K562 (cell line): Measurements from ENCODE around the gene KLHL25. TPM values are rescaled to one million over a fixed set of nuclear protein-coding genes. Genes with fewer than 3 reads are reported as not detected.

Experiments
- ATAC-seq: fragments of 200-7000 bp; cut with Tn5 transposase; 3 replicates; pipeline ENCODE4 v1.9.1; 2020; ENCODE audit warnings: moderate library complexity
- BruUV-seq: library from RNA; stranded (reverse); fragments of 400-500 nt; replicated peaks from 2 replicates; lab custom pipeline; 2021; lab: Mats Ljungman, UMichigan
- CTCF ChIA-PET: fragments of 300-600 bp; formaldehyde crosslinking; extraction: SDS; loops from one replicate; lab custom pipeline; 2021; ENCODE audit warnings: low intra/inter-chr PET ratio; lab: Yijun Ruan, JAX
- POLR2A ChIA-PET: fragments of 300-600, 350-650 bp; sonication (Branson Sonifier 250); formaldehyde crosslinking; extraction: SDS; loops from one replicate; lab custom pipeline; 2021; ENCODE audit warnings: antibody characterized with exemption, inconsistent platforms; lab: Yijun Ruan, JAX
- DNase-seq, 4 experiments: peaks; one replicate each; pipeline versions ENCODE4 v3.0.0 to v3.0.0-alpha.2; 2011 to 2018; ENCODE audit warnings: low spot score in 3 of 4, mixed read lengths in 3 of 4; ENCODE audit errors: extremely low read depth in 1 of 4
- FAIRE-seq: peaks from 2 replicates; lab custom pipeline; 2011; peaks lifted over from hg19 to GRCh38; lab: Jason Lieb, UNC
- H2AFZ ChIP-seq: 2 replicates; pipeline ENCODE4 v1.6.0; 2011; ENCODE audit warnings: low read depth, low read length, control low read depth, inconsistent platforms
- H3K27ac ChIP-seq: fragments of 200-600 bp; 3 replicates; pipeline ENCODE4 v1.8.0; 2011; ENCODE audit warnings: low read depth, mild to moderate bottlenecking, control low read depth, inconsistent platforms, low read length, moderate library complexity, mixed read lengths; ENCODE audit errors: extremely low read depth
- H3K27me3 ChIP-seq, 2 experiments: fragments of 300-600 bp in 1 of 2; 2 replicates in 1 of 2; 3 replicates in 1 of 2; pipeline versions ENCODE4 v1.6.0 to v1.8.0; 2011; ENCODE audit warnings: inconsistent platforms in 2 of 2, low read length in 2 of 2, mild to moderate bottlenecking in 1 of 2, mixed read lengths in 1 of 2, moderate library complexity in 1 of 2; ENCODE audit not compliant: control insufficient read depth in 2 of 2, insufficient read depth in 2 of 2
- H3K36me3 ChIP-seq: fragments of 300-600 bp; 3 replicates; pipeline ENCODE4 v1.8.0; 2011; ENCODE audit warnings: mild to moderate bottlenecking, low read length, inconsistent platforms; ENCODE audit not compliant: control insufficient read depth, insufficient read depth
- H3K4me1 ChIP-seq, 2 experiments: fragments of 200-600 bp in 1 of 2; replicated peaks in 1 of 2; 2 replicates in 1 of 2; 3 replicates in 1 of 2; pipeline versions ENCODE4 v1.5.1 to v1.8.0; 2011; ENCODE audit warnings: inconsistent platforms in 2 of 2, low read length in 2 of 2, mild to moderate bottlenecking in 1 of 2, mixed read lengths in 1 of 2, moderate library complexity in 1 of 2; ENCODE audit not compliant: control insufficient read depth in 2 of 2, insufficient read depth in 2 of 2
- H3K4me2 ChIP-seq: 2 replicates; pipeline ENCODE4 v1.6.1; 2011; ENCODE audit warnings: low read length, control low read depth, inconsistent platforms, mixed read lengths; ENCODE audit not compliant: insufficient read depth
- H3K4me3 ChIP-seq: fragments of 200-600 bp; sonication (generic), shearing (Covaris generic); 2 replicates; pipeline ENCODE4 v1.5.1; 2016; ENCODE audit warnings: control low read depth, inconsistent platforms
- H3K79me2 ChIP-seq: fragments of 200-600 bp; 3 replicates; pipeline ENCODE4 v1.8.0; 2011; ENCODE audit warnings: low read length, inconsistent platforms; ENCODE audit not compliant: control insufficient read depth, insufficient read depth
- H3K9ac ChIP-seq, 2 experiments: 2 replicates each; pipeline versions ENCODE4 v1.6.0 to v1.6.1; 2011; ENCODE audit warnings: low read depth in 2 of 2, low read length in 2 of 2, control low read depth in 1 of 2, inconsistent platforms in 1 of 2, mild to moderate bottlenecking in 1 of 2, mixed read lengths in 1 of 2; ENCODE audit not compliant: insufficient read depth in 1 of 2
- H3K9me1 ChIP-seq: one replicate; pipeline ENCODE4 v1.6.0; 2011; ENCODE audit warnings: inconsistent platforms, mild to moderate bottlenecking, low read length, moderate library complexity; ENCODE audit not compliant: control insufficient read depth, insufficient read depth
- H3K9me3 ChIP-seq: replicated peaks from 2 replicates; pipeline ENCODE4 v1.5.1; 2011; ENCODE audit warnings: low read depth, low read length, inconsistent platforms; ENCODE audit not compliant: control insufficient read depth, insufficient read depth
- H4K20me1 ChIP-seq: replicated peaks from 2 replicates; pipeline ENCODE4 v1.6.1; 2011; ENCODE audit warnings: low read length, inconsistent platforms, mixed read lengths; ENCODE audit not compliant: control insufficient read depth, insufficient read depth
- DACH1 ChIP-seq: fragments of 450-650 bp; IDR thresholded peaks from 2 replicates; pipeline ENCODE4 v1.6.1; 2018; ENCODE audit not compliant: partially characterized antibody
- HNRNPH1 ChIP-seq: fragments of 200-400 bp; formaldehyde crosslinking; optimal IDR thresholded peaks from 2 replicates; pipeline ENCODE3; 2017; ENCODE audit warnings: low read depth, mild to moderate bottlenecking, low read length, moderate library complexity
- HOXB6 ChIP-seq: fragments of 250-450 bp; sonication (Bioruptor Pico); IDR thresholded peaks from 2 replicates; pipeline ENCODE4 v1.5.1; 2022; ENCODE audit warnings: mild to moderate bottlenecking, borderline replicate concordance
- RREB1 ChIP-seq: fragments of 250-450 bp; sonication (Bioruptor Pico); IDR thresholded peaks from 2 replicates; pipeline ENCODE4 v1.4.0; 2020
- SMARCB1 ChIP-seq: IDR thresholded peaks from 2 replicates; pipeline ENCODE4 v1.6.1; 2011; ENCODE audit warnings: improper control_type of control experiment, low read depth; ENCODE audit not compliant: insufficient read length
- SREBF2 ChIP-seq: sonication (generic); formaldehyde crosslinking; IDR thresholded peaks from 2 replicates; pipeline ENCODE4 v1.4.0; 2020; ENCODE audit warnings: mild to moderate bottlenecking, missing genetic modification reagents
- WGBS: fragments of 100-300 bp; shearing (Covaris generic); methylation state at CpG from one replicate; pipeline ENCODE4 v1.1.6; 2016; ENCODE audit warnings: low coverage, mixed read lengths; ENCODE audit not compliant: insufficient coverage; ENCODE audit errors: missing lambda C conversion rate; 5-methylcytosine and 5-hydroxymethylcytosine counted together
- in situ Hi-C: fragments of 300-500 bp; cut with MboI; formaldehyde crosslinking; loops from 4 replicates; pipeline ENCODE4 v1.15.0; 2018; ENCODE audit warnings: inconsistent platforms, mixed read lengths
- intact Hi-C: fragments of 100-400 bp; cut with micrococcal nuclease; formaldehyde crosslinking; loops from 2 replicates; pipeline ENCODE4 v1.14.2; 2022
- polyA plus RNA-seq, 8 experiments: library from polyadenylated mRNA; depleted of rRNA in 4 of 8; stranded (reverse) in 5 of 8; unstranded in 3 of 8; fragments of >200 nt; fragmentation: Nextera tagmentation in 2 of 8; fragmentation: Illumina TruSeq in 1 of 8; extraction: Ambion mirVana in 2 of 8; extraction: Trizol in 1 of 8; gene quantifications; 2 replicates each; pipeline versions ENCODE4 v1.2.1 to v1.2.3, GENCODE V29; 2011 to 2014; ENCODE audit warnings: inconsistent platforms in 1 of 8, missing spikeins in 1 of 8
- total RNA-seq, 7 experiments: library from RNA; depleted of rRNA in 6 of 7; stranded (reverse); fragments of >200 nt in 6 of 7; fragmentation: Illumina TruSeq in 2 of 7; extraction: Trizol in 2 of 7; gene quantifications; 2 replicates each; pipeline versions ENCODE4 v1.2.1 to v1.2.3, GENCODE V29; 2011 to 2021; ENCODE audit warnings: low replicate concordance in 1 of 7
- TF ChIP-seq, protein P1 (sequence below): IDR thresholded peaks from 3 replicates; pipeline ENCODE4 v1.6.1; 2011; ENCODE audit warnings: borderline replicate concordance, mild to moderate bottlenecking; ENCODE audit not compliant: insufficient read length, insufficient read depth

Gene KLHL25
- total and polyA plus RNA-seq, 9 of the 15 experiments (the other 6 are each of a cell fraction or from before 2014, with no cell fraction given): 0.04 to 0.14 (median 0.10) TPM; not detected in 3

- no peak for FAIRE-seq
- Histone ChIP-seq H3K4me1 (no peaks in the 10 kb centered on the region), H3K9ac (no peak overlapping the region), H3K9me3 (no peaks in the 10 kb centered on the region), H3K9me1 (no peaks in the 10 kb centered on the region), H3K27ac (no peak overlapping the region), H3K4me3 (no peak overlapping the region), H3K36me3 (no peaks in the 10 kb centered on the region), H2AFZ (no peak overlapping the region), H3K4me2 (no peak overlapping the region), H4K20me1 (no peaks in the 10 kb centered on the region), H3K79me2 (no peaks in the 10 kb centered on the region), H3K27me3 (peaks cover under 1 to 9% of the 10 kb centered on the region in 2 experiments; a peak in 3 of 5 replicates)
- no peak for TF ChIP-seq SMARCB1
- TF ChIP-seq, protein P1, sequence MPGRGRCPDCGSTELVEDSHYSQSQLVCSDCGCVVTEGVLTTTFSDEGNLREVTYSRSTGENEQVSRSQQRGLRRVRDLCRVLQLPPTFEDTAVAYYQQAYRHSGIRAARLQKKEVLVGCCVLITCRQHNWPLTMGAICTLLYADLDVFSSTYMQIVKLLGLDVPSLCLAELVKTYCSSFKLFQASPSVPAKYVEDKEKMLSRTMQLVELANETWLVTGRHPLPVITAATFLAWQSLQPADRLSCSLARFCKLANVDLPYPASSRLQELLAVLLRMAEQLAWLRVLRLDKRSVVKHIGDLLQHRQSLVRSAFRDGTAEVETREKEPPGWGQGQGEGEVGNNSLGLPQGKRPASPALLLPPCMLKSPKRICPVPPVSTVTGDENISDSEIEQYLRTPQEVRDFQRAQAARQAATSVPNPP: no peak
- no peak for TF ChIP-seq HOXB6 (CRISPR knock-in tag)
- TF ChIP-seq SREBF2 (CRISPR knock-in tag): no peak
- TF ChIP-seq RREB1: no peak
- TF ChIP-seq HNRNPH1: no peak
- TF ChIP-seq DACH1: no peak
- ATAC-seq: no peak
- CTCF ChIA-PET: no interaction called here
- BruUV-seq: no TSS peak
- in situ Hi-C loops (no loop called here), intact Hi-C loops (no loop called here)
- POLR2A ChIA-PET: no interaction called here
- 0% methylated on average over 6 of the region's 6 CpGs for WGBS
- DNase-seq: no peak
Measured at GRCh38 chr15:85737061-85737460, 57.7 kb downstream of the KLHL25 start.
